Measurements from ENCODE around the gene CYP27C1.
"Not testable (repeated sequence)": the region's sequence is repeated elsewhere in the genome, so short reads cannot be mapped to it uniquely, and the experiment has no call there.

The CYP27C1 gene

DNA sequence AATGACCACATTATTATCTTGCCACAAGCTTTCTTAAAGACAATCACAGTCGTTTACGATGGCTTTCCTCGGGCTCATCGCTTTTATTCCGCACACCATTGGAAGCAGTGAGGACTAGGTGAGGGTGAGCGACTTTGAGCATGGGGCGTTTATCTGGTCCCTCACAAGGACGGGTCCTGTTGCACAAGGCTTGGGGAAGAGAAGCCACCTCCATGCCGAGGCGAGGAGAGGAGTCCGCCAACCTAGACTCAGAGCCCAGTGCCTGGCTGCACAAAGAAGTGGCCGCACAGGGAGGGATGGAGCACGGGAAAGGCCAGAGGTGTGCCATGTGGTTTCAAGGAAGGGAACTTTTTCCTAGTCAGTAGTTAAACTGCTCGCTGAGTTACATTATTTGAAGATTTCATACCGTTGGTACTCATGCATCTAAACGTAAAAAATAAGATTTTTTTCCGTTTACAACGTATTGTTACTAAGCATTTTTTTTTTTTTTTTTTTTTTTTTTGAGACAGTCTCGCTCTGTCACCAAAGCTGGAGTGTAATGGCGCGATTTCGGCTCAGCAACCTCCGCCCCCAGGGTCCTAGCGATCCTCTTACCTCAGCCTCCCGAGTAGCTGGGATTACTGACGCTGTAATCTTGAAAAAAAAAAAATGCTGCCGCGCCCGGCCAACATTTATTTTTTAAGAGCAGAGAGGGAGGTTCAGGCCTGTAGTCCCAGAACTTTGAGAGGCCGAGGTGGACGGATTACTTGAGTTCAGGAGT is 849 bp upstream of the CYP27C1 start:
- no peak for DNase-seq

DNA sequence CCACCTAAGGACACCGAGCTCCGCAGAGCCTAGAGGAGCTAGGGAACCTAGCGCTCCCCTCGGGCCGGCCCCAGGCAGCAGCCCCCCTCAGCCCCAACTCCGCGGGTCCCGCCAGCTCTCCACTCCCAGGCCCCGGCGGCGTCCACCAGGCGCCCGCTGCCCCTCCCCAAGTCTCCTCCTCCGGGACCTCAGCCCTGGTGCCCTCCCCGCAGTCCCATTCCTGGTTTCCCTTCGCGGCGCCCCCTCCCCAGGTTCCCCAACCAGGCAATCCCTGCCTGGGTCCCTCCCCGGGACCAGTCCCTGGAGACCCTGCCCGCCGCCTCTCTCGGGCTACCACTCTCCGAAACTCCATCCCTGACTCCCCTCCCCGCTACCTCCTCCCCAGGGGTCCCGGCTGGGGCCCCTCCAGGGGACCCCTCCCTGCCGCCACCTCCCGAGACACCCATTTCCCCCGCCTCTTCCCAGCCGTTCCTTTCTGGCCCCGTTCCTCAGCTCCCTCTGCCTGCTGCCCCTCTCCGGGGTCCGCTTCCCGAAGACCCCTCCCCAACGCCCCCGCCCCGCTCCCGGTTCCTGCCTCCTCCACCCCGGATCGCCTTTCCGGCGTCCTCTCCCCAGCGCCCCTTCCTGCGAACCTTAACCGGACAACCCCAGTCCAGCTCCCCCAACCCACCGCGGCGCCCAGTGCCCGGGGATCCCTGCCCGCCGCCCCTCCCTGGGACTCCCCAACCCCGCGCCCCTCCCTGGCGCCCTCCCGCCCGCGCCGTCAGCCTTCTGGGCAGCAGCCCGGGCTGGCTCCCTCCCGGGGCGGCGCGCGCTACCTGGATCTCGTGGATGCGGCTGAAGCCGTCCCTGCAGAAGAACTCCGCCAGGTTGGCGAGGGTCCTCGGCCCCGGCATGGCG is 678 bp downstream of the CYP27C1 start:
- no peak for DNase-seq

DNA sequence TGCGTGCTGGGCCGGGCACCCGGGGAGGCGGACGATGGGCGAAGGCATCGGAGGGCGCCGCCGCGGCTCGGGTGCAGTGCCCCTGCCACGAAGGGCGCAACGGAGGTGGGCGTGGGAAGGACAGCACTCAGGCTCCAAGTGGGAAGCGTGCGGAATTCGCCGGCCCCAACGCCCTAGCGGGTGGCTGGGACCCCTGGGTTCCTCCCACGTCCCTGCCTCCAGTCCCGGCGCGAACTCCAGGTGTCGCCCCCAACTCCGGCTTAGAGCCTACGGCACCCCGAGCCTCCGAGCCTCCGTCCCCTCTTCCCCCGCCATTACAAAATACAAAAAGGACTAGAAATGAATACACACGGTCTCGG is 1.3 kb downstream of the CYP27C1 start:
- no peak for DNase-seq

DNA sequence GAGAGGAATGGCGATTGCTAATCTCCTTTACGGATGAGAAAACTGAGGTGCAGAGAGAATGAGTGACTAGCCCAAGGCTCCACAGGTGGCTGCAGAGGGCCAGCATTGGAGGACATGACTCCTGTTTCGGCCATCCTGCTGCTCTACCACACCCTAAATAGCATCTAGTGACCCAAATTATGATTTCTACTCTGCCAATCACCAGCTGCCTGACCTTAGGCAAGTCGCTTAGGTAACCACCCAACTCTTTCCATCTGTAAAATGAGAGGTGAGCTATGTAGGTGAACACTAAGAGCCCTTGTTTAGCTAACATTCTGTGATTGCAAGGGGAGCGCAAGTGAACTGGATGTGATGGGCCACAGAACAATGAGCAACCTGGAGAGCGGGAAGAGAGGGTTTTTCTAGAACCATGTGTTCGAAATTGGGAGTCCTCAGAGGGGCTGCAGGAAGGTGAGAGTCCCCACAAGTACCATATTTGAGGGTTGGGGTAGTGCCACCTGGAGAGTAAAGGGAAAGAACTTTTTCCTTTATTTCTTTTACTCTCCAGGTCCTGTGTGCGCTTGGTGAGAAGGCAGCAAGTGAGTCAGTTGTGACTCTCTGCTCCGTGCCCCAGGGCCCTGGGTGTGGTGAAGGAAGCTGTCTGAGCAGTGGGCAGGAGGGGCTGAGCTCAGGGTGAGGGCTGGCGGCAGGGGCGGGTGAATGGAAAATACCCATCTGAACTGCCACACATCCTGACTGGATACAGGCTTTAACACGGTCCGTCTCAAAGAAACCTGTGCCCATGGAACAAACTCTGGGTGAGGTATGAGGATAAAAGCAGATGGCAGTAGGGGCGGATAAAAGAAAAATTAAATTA is 2.4 kb downstream of the CYP27C1 start:
- no peak for DNase-seq

DNA sequence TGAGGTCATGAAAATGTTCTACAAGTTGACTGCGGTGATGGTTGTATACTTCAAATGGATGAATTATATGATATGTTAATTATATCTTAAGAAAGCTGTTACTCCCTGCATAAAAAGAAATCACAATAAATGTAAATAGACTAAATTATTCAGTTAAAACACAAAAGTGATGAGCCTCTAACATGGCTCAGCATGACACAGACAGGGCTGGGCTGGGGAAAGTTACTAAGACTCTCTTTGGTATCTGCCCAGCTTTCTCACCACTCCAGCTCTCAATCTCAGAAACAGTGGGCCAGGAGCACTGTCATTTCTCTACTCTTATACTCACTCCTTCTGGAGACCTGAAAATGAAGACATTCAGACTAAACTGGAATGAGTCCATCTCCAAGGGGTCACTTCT is 3.5 kb downstream of the CYP27C1 start:
- DNase-seq: no peak

DNA sequence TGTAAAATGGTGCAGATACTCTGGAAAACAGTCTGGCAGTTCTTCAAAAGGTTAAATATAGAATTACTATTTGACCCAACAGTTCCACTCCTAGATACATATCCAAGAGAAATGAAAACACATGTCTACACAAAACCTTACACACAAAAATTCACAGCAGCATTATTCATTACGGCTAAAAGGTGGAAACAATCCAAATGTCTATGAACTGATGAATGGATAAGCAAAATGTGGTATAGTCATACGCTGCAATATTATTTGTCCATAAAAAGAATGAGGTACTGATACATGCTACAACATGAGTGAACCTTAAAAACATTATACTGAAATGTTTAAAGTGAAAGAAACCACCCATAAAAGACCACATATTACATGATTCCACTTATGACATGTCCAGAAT is 4.0 kb downstream of the CYP27C1 start:
- no peak for DNase-seq

DNA sequence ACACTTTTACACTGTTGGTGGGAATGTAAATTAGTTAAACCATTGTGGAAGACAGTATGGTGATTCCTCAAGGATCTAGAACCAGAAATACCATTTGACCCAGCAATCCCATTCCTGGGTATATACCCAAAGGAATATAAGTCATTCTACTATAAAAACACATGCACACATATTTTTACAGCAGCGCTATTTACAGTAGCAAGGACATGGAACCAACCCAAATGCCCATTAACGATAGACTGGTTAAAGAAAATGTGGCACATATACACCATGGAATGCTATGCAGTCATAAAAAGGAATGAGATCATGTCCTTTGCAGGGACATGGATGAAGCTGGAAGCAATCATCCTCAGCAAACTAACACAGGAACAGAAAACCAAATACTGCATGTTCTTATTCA is 5.9 kb downstream of the CYP27C1 start:
- not testable (repeated sequence) for DNase-seq

DNA sequence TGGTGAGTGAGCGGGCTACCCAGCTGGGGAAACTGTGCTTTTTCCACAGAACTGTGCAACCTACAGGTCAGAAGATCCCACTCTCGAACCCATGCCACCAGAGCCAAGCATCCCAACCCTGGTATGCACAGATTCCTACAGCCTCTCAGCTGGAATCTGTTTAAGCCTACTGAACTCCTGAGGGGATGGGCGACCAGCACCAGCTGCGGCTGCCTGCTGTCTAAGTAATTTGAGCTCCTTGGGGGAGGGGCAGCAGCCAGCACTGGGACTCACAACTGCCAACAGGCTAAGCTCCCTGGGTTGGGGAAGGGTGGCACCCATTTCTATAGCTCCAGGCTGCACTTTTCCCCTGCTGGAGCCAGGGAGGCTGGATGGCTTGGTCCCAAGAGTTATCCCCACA is 11.8 kb downstream of the CYP27C1 start:
- DNase-seq: no peak

DNA sequence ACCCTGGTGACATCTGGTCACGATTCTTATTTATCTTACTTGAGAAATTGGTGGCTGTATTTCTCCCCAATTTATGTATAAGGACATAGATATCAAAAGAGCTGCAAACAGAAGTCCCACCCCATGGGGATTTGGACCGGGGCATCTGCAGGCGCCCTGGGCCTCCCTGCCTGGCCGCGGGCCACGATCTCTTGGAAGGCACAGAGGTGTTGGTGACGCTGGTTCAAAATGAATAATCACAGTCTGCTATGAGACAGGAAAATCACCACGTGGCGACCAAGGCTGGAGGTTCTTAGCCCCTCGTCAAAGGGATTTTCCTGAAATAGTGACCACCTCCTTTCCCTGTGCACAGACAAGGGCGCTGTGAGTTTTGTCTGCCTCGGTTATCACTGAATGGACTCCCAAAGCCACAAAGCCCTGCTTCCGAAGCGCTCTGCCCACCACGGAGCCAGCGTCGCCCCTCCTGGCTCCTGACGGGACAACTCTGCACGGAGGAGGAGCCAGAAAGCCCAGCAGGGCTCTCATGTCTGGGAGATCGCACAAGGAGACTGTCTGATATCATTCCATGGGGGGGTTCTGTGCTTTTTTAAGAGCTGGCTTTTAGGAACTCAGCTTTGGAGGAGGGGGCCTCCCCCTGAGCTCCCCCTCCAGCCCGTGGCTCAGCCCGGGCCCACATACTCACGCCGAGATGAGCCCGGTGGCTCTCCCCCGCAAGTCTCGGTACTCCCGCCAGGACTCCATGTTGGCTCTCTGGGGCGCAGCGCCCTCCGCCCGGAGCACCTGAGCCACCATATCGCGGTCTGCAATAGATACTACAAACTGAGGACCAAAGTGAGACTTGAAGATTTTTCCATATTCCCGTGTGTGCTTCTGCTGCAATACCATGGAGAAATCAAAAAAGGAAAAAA is 14.6 kb downstream of the CYP27C1 start:
- no peak for DNase-seq

DNA sequence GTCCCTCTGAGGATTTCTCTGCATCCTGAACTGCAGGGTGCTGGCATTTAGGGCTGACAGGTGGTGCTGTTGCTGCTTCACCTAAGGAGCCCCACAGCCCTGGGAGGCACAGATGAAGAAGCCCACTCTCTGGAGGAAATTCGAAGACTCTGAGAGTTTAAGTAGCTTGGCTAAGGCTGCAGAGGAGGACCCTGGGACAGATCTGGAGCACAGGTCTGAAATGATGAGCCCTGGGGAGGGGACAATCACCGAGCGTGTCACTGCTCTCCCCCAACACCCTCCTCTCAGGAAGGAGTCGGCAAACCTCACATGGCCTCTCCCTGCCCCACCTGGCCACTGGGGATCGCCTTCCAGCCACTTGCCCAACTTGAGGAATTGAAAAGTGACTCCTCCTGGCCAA is 18.6 kb downstream of the CYP27C1 start:
- no peak for DNase-seq

DNA sequence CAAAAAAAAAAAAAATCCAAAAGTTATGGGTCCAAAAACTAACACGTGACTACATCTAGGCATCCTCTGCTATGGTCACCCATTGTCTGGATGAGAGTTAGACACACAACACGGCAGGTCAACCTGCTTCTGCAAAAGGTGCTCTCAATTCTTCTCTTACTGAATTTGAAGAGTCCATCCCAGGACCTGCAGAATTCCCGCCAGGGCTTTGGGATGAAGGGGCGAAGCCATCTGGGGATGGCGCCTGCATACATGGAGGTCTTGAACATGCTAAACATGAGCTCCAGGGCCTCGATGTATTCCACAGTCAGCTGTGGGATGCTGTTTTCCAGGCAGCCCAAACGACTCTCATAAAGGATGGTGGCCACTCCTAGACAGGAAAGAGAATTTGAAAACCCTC is 19.1 kb downstream of the CYP27C1 start:
- no peak for DNase-seq

DNA sequence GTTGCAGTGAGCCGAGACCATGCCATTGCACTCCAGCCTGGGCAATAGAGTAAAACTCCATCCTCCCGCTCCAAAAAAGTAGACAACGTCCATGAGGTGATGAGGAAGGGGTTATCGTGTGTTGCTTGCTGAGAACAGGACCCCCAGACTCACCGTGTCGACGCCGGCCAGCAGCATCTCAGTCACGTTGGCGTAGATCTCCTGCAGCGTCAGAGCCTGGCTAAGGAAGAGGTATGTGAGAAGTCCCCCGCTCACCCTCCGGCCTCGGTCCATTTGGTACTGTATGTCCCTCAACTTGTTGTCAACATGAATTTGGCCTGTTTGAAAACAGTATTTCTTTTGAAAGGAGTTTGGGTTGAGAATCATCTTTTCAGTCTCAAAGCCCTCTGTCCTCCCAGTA is 20.9 kb downstream of the CYP27C1 start:
- no peak for DNase-seq

DNA sequence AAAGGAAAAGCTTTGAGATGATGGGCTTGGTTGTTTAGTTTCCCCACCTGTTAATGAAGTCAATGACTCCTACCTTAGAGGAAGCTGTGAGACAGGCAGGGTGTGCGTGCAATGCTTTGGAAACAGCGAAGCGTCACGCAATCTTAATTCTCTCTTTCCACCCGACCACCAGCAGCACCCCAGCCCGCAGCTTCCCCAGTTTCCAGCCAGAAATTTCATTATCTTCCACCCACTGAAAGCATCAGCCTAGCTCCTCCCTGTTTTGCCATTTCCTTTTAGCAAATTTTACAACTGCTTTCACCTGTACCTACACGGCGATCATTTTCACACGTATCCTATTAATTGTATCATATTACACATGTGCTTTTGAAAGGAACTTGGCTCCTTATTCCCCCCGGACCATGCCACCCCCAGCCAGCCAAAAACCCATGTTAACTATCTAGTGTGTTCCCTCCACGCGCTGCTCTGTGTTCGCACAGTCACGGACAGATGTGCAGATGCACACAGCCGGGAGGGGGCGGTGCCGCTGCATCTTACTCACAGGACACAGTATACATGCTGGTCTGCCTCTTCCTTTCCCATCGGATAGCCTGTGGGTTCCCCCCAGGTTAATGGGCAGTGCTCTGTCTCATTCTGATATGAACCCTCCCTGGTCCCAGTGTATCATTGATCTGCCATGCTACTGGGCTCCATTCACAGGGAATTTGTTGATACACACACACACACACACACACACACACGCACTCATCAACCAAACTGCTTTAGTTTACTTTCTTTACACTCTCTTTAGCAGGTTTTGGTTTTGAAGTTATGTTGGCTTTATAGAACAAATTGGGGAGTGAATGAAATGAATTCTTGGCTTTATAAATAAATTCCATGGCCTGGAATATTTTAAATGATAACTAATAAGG is 22.4 kb downstream of the CYP27C1 start:
- DNase-seq: peak; percentile 47

DNA sequence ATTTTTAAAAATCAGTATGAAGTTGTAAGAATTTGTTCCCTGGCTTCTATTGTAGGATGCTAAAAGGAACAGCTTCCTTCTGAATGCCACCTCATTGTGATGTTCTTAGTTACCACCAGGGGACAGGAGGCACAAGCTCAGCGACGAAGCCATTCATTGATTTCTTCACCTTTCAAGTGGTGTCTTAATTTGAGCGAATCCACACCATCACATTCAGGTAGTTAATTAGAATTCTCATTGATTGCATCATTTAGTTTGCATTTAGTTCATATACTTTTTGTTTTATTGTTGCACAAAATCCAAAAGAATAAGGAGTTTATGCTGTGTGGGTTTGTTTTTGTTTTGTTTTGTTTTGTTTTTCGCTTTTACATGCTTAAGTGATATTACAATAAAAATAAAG is 23.1 kb downstream of the CYP27C1 start:
- DNase-seq: no peak

DNA sequence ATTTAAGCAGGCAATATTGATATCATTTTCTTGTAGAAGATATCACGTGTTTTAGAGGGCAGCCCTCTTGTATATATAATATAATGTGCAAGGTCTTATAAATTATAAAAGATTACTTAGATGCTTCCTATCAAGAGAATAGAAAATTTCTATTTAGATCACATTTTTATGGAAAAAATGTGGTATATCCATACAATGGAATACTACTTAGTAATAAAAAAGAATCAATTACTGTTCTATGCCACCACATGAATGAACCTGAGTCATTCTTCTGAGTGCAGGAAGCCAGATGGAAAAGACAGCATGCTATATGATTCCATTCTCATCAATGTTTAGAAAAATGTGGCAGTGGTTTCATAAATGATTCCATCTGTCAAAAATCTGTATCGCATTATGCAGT is 23.6 kb downstream of the CYP27C1 start:
- no peak for DNase-seq

DNA sequence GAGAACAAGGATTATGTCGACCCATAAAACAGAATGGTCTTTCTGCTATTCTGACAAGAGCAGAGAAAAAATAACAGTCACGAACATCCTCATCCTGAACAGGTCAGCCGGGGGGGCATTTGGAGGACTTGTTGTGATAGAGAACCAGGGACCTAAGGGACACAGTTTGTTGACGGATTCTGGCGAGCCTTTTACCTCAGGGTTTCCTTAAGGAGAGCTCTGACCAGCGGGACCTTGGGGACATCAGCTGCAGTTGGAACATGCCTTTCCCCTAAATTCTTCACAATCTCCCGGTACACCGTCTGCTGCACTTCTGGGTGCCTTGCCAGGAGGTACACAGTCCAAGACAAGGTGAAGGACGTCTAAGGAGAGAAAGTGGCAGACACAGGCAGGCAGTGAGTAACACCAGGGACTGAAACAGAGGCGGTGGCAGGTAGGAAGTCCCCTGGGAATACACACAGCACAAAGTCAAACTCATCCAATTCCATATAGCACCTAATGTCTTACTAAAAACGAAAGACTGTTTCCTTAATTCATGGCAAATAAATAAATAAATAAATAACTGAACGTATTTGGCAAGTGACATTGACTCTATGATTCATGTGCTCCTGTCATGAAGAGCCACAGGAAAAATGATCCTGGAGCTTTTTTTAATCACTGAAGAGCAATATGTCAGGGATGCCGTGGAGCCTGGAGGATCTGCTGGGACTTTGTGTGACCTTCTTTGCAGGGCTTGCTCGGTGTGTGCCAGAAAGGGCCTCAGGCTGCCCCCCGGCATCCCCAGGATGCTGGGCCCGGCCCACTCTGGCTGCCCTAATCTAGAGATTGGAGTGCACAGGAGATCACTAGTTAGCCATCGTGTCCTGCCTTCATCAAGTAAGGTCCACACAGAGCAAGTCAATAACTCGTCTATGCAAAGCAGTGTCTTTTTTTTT is 24.7 kb downstream of the CYP27C1 start:
- DNase-seq: no peak

DNA sequence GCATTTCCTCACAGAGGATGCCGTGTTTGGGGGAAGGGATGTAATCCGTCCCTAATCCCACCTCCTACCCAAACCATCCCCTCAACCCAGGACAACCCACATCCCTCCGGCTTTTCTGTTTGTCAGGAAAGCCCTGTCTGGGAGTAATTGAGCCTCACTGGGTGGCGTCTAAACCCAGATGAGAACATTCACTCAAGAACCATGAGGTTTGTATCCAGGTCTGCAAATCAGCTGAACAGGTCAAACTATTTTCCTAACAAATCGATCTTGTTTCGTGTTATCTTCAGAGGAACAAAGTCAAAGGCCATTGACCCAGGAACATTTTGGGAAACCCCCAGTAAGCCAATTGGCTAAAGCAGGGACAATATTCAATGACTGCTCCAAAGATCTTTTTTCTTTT is 25.7 kb downstream of the CYP27C1 start:
- DNase-seq: no peak

DNA sequence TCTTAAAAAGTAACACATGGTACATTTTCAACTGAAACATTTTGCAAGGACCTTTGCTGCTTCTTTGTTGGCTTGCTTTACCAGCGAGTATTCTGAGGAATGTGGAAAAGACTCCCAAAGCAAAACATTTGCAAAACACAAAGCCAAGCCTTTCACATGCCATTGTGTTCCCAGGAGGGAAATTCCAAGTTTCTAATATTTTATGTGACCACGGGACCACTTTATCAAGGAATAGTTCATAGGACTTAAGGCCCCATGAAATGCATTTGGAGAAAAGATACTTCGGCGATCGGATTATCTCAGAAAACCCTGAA is 26.2 kb downstream of the CYP27C1 start:
- DNase-seq: no peak

DNA sequence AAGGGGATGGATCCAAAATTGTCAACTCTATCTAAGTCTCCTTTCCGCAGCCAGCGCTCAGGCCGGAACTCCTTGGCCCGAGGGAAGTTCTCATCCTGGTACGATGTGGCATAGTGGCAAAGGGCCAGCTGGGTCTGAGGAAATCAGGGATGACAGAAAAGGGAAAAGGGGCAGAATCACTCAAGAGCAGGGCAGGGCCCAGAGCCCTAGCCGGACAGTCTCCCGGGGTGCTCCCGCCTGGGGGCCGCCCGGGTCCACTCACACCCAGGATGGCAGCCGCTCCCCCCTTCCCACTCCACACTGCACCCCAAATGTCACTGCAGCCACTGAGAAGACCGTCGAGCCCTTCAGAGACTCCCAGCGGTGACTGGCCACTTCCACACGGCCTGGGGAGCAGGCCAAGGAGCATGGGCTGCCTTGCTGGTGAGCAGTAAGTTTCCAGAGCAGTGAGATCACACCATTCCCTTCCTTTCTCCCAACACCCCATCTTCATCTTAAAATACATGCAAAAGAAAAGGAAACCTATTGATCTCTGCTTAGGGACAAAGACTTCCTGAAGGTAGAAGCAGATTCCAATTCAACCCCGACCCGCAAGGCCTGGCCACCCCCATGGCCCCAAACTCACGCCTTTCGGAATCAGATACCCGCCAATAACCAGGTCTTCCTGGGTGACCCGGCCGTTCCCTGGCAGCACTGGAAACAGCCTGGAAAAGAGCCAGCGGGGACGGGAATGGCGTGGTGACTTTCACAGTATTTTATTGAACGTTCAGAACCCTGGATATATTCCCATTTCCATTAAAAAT is 26.7 kb downstream of the CYP27C1 start:
- no peak for DNase-seq

Measured in activated gamma-delta T cell treated with Interleukin-2 at 50 U/mL for 16 hours (primary cell).